GM19455 (cell line): ENCODE measurements around the gene KCNJ2.

ENCODE experiments used
- ATAC-seq: cut with Tn5 transposase; IDR thresholded peaks from one replicate; pipeline ENCODE4 v1.9.1; 2021; ENCODE audit not compliant: unreplicated experiment

The KCNJ2 gene

GRCh38 chr17:70158591-70158990 is 10.7 kb upstream of the KCNJ2 start:
- no peak for ATAC-seq

GRCh38 chr17:70159980-70160379 is 9.4 kb upstream of the KCNJ2 start:
- ATAC-seq = no peak

- no peak for ATAC-seq
Observed at GRCh38 chr17:70161519-70161918, 7.8 kb upstream of the KCNJ2 start.

- no peak for ATAC-seq
Observed at GRCh38 chr17:70165383-70165782, 3.9 kb upstream of the KCNJ2 start.

- ATAC-seq = no peak
Observed at GRCh38 chr17:70166615-70167014, 2.7 kb upstream of the KCNJ2 start.

- peak; percentile 32 for ATAC-seq
Observed at GRCh38 chr17:70168044-70168976, 1.0 kb upstream of the KCNJ2 start.

- ATAC-seq = no peak
Observed at GRCh38 chr17:70169709-70170597, 621 bp downstream of the KCNJ2 start.

GRCh38 chr17:70171159-70171558 is 1.8 kb downstream of the KCNJ2 start:
- ATAC-seq = no peak

GRCh38 chr17:70172449-70172848 is 3.1 kb downstream of the KCNJ2 start:
- ATAC-seq = no peak

- no peak for ATAC-seq
Observed at GRCh38 chr17:70172923-70173322, 3.6 kb downstream of the KCNJ2 start.

- no peak for ATAC-seq
Observed at GRCh38 chr17:70173681-70174080, 4.3 kb downstream of the KCNJ2 start.

GRCh38 chr17:70181376-70181775 is 12.0 kb downstream of the KCNJ2 start:
- ATAC-seq = no peak

GRCh38 chr17:70181866-70182265 is 12.5 kb downstream of the KCNJ2 start:
- ATAC-seq = no peak

GRCh38 chr17:70183508-70183907 is 14.2 kb downstream of the KCNJ2 start:
- ATAC-seq = no peak

- no peak for ATAC-seq
Observed at GRCh38 chr17:70184207-70184606, 14.9 kb downstream of the KCNJ2 start.

- ATAC-seq = no peak
Observed at GRCh38 chr17:70184770-70185169, 15.4 kb downstream of the KCNJ2 start.

GRCh38 chr17:70185285-70185684 is 16.0 kb downstream of the KCNJ2 start:
- ATAC-seq = no peak

- no peak for ATAC-seq
Observed at GRCh38 chr17:70187383-70187782, 18.1 kb downstream of the KCNJ2 start.

- no peak for ATAC-seq
Observed at GRCh38 chr17:70190959-70191805, 21.9 kb downstream of the KCNJ2 start.

- ATAC-seq = no peak
Observed at GRCh38 chr17:70195091-70195490, 25.8 kb downstream of the KCNJ2 start.

- ATAC-seq = no peak
Observed at GRCh38 chr17:70201872-70202419, 32.6 kb downstream of the KCNJ2 start.
